ENCODE measurements around the gene MYLK. TPM values are rescaled to one million over a fixed set of nuclear protein-coding genes. Genes with fewer than 3 reads are reported as not detected.

Gene MYLK
- total RNA-seq, 1 donor from 2014 or later = 196 TPM

GRCh38 chr3:123734527-123734902 lies 149.6 kb downstream of the MYLK start:
- Histone ChIP-seq H3K4me3 (no peak overlapping the region), H3K27ac (peak overlapping the region in 1 of 2 donors; percentile 38), H3K4me1 (no peaks in the 10 kb centered on the region), H3K9me3 (no peaks in the 10 kb centered on the region), H3K27me3 (no peaks in the 10 kb centered on the region), H3K36me3 (peaks cover 45 to 54% of the 10 kb centered on the region in 2 donors)
- TF ChIP-seq CTCF (IDR thresholded peaks at IDR 0.05) = no peak
- intact Hi-C loops (cut with DNase I) = no loop called here
- peak in 1 of 2 donors; percentile 58 for DNase-seq (ENCODE audit: low spot score in 2 of 2)

GRCh38 chr3:123733805-123734526 lies 150.2 kb downstream of the MYLK start:
- Histone ChIP-seq H3K4me3 (no peak overlapping the region), H3K27ac (peak overlapping the region in 1 of 2 donors; percentile 38), H3K9me3 (no peaks in the 10 kb centered on the region), H3K27me3 (no peaks in the 10 kb centered on the region), H3K36me3 (peaks cover 43 to 54% of the 10 kb centered on the region in 2 donors), H3K4me1 (no peaks in the 10 kb centered on the region)
- intact Hi-C loops (cut with DNase I) = no loop called here
- DNase-seq (ENCODE audit: low spot score in 2 of 2) = peak in 1 of 2 donors; percentile 52
- no peak for TF ChIP-seq CTCF (IDR thresholded peaks at IDR 0.05)

GRCh38 chr3:123733341-123733740 lies 150.8 kb downstream of the MYLK start:
- no peak for TF ChIP-seq CTCF (IDR thresholded peaks at IDR 0.05)
- intact Hi-C loops (cut with DNase I) = no loop called here
- H3K4me1 ChIP-seq = peaks cover 0 to 2% of the 10 kb centered on the region in 2 donors
- H3K4me3 ChIP-seq = no peak overlapping the region
- peak overlapping the region in 1 of 2 donors; percentile 20 for H3K27ac ChIP-seq
- DNase-seq (ENCODE audit: low spot score in 2 of 2) = no peak
- H3K27me3 ChIP-seq = no peaks in the 10 kb centered on the region
- H3K36me3 ChIP-seq = peaks cover 38 to 48% of the 10 kb centered on the region in 2 donors
- no peaks in the 10 kb centered on the region for H3K9me3 ChIP-seq

GRCh38 chr3:123732447-123732846 lies 151.7 kb downstream of the MYLK start:
- H3K4me3 ChIP-seq = no peak overlapping the region
- no peak overlapping the region for H3K27ac ChIP-seq
- no peak for DNase-seq (ENCODE audit: low spot score in 2 of 2)
- H3K9me3 ChIP-seq = no peaks in the 10 kb centered on the region
- peaks cover 0 to 7% of the 10 kb centered on the region in 2 donors for H3K4me1 ChIP-seq
- H3K27me3 ChIP-seq = no peaks in the 10 kb centered on the region
- H3K36me3 ChIP-seq = peaks cover 29 to 40% of the 10 kb centered on the region in 2 donors
- intact Hi-C loops (cut with DNase I) = no loop called here
- TF ChIP-seq CTCF (IDR thresholded peaks at IDR 0.05) = no peak

GRCh38 chr3:123730829-123731228 lies 153.3 kb downstream of the MYLK start:
- TF ChIP-seq CTCF (IDR thresholded peaks at IDR 0.05) = no peak
- H3K4me1 ChIP-seq = peaks cover 0 to 7% of the 10 kb centered on the region in 2 donors
- no peaks in the 10 kb centered on the region for H3K27me3 ChIP-seq
- no peak overlapping the region for H3K27ac ChIP-seq
- peak in 1 of 2 donors; percentile 8 for DNase-seq (ENCODE audit: low spot score in 2 of 2)
- H3K9me3 ChIP-seq = no peaks in the 10 kb centered on the region
- no peak overlapping the region for H3K4me3 ChIP-seq
- peaks cover 20 to 32% of the 10 kb centered on the region in 2 donors for H3K36me3 ChIP-seq
- intact Hi-C loops (cut with DNase I) = no loop called here

Data from ascending aorta (tissue), 2 donors.